ENCODE results near the gene RABEP1.

Gene RABEP1

GRCh38 chr17:5419959-5420653 lies 138.0 kb downstream of the RABEP1 start, which contains the start of gene RPAIN:
Gene RPAIN, plus strand, starts transcription at chr17:5420182. Its CDS starts 29 bp downstream, at chr17:5420211.
- Histone ChIP-seq H4K8ac (ENCODE audit: low read depth, low read length) (no peak within 1 kb of the TSS), H2BK15ac (ENCODE audit: low read length) (peak within 1 kb of the TSS; percentile 10), H2AFZ (ENCODE audit: low read length) (peak within 1 kb of the TSS; percentile 94), H3K27me3 (ENCODE audit: control insufficient read depth in 3 of 3, insufficient read depth in 3 of 3, low read depth in 1 of 3, low read length in 3 of 3) (no peaks in the 10 kb centered on the region), H3K14ac (ENCODE audit: low read length) (no peak within 1 kb of the TSS), H3K9me3 (replicated peaks in 1 of 2; ENCODE audit: control insufficient read depth in 2 of 2, insufficient read depth in 1 of 2, low read depth in 1 of 2, low read length in 2 of 2) (no peaks in the 10 kb centered on the region), H3K79me1 (ENCODE audit: low read depth, low read length) (peaks cover 6% of the 10 kb centered on the region), H3K4me2 (ENCODE audit: insufficient read depth, low read length, poor library complexity, severe bottlenecking) (peak within 1 kb of the TSS; percentile 83), H2BK12ac (ENCODE audit: low read length) (no peak within 1 kb of the TSS), H3K4me3 (ENCODE audit: low read length in 2 of 2) (peak within 1 kb of the TSS; percentile 79 to 93), H3K27ac (replicated peaks; ENCODE audit: low read length) (peak within 1 kb of the TSS; percentile 71), H3K4ac (ENCODE audit: low read length) (no peak within 1 kb of the TSS), H2BK5ac (ENCODE audit: low read length) (peak within 1 kb of the TSS; percentile 32), H3K36me3 (replicated peaks in 1 of 2; ENCODE audit: control insufficient read depth in 2 of 2, insufficient read depth in 2 of 2, low read length in 2 of 2) (peaks cover 25 to 65% of the 10 kb centered on the region in 2 donors), H2BK120ac (ENCODE audit: low read depth, low read length) (no peak within 1 kb of the TSS), H3K4me1 (ENCODE audit: control insufficient read depth in 2 of 2, insufficient read depth in 1 of 2, low read depth in 1 of 2, low read length in 2 of 2) (peaks cover 2 to 5% of the 10 kb centered on the region in 2 donors), H4K91ac (ENCODE audit: low read depth, low read length, poor library complexity) (no peak within 1 kb of the TSS), H3K9ac (ENCODE audit: low read depth, low read length, poor library complexity) (peak within 1 kb of the TSS; percentile 97), H3K23ac (ENCODE audit: low read depth, low read length, poor library complexity) (peak within 1 kb of the TSS; percentile 95), H3K18ac (ENCODE audit: low read length) (peak within 1 kb of the TSS; percentile 96), H2AK5ac (ENCODE audit: low read depth, low read length) (no peak within 1 kb of the TSS)
- no CpG with 5 or more reads among the region's 41 CpGs for WGBS, 2 donors (ENCODE audit: extremely low coverage in 2 of 2, insufficient read length in 2 of 2, insufficient replicate concordance in 1 of 2)
- DNase-seq (ENCODE audit: low spot score): no peak

GRCh38 chr17:5422505-5422904 lies 140.4 kb downstream of the RABEP1 start:
- DNase-seq (ENCODE audit: low spot score): no peak
- no peak overlapping the region for H3K23ac ChIP-seq (ENCODE audit: low read depth, low read length, poor library complexity)
- peaks cover 4% of the 10 kb centered on the region for H3K79me1 ChIP-seq (ENCODE audit: low read depth, low read length)
- H2AFZ ChIP-seq (ENCODE audit: low read length): no peak overlapping the region
- no peak overlapping the region for H2BK15ac ChIP-seq (ENCODE audit: low read length)
- H2BK12ac ChIP-seq (ENCODE audit: low read length): no peak overlapping the region
- no peaks in the 10 kb centered on the region for H3K9me3 ChIP-seq (replicated peaks in 1 of 2; ENCODE audit: control insufficient read depth in 2 of 2, insufficient read depth in 1 of 2, low read depth in 1 of 2, low read length in 2 of 2)
- H2AK5ac ChIP-seq (ENCODE audit: low read depth, low read length): no peak overlapping the region
- H2BK5ac ChIP-seq (ENCODE audit: low read length): no peak overlapping the region
- H3K36me3 ChIP-seq (replicated peaks in 1 of 2; ENCODE audit: control insufficient read depth in 2 of 2, insufficient read depth in 2 of 2, low read length in 2 of 2): peaks cover 30 to 64% of the 10 kb centered on the region in 2 donors
- H3K4ac ChIP-seq (ENCODE audit: low read length): no peak overlapping the region
- H3K4me2 ChIP-seq (ENCODE audit: insufficient read depth, low read length, poor library complexity, severe bottlenecking): no peak overlapping the region
- no peak overlapping the region for H3K14ac ChIP-seq (ENCODE audit: low read length)
- no peak overlapping the region for H4K8ac ChIP-seq (ENCODE audit: low read depth, low read length)
- peaks cover 2 to 5% of the 10 kb centered on the region in 2 donors for H3K4me1 ChIP-seq (ENCODE audit: control insufficient read depth in 2 of 2, insufficient read depth in 1 of 2, low read depth in 1 of 2, low read length in 2 of 2)
- no peak overlapping the region for H4K91ac ChIP-seq (ENCODE audit: low read depth, low read length, poor library complexity)
- no peaks in the 10 kb centered on the region for H3K27me3 ChIP-seq (ENCODE audit: control insufficient read depth in 3 of 3, insufficient read depth in 3 of 3, low read depth in 1 of 3, low read length in 3 of 3)
- H3K18ac ChIP-seq (ENCODE audit: low read length): no peak overlapping the region
- H2BK120ac ChIP-seq (ENCODE audit: low read depth, low read length): no peak overlapping the region
- H3K27ac ChIP-seq (replicated peaks; ENCODE audit: low read length): no peak overlapping the region
- no CpG with 5 or more reads among the region's 2 CpGs for WGBS, 2 donors (ENCODE audit: extremely low coverage in 2 of 2, insufficient read length in 2 of 2, insufficient replicate concordance in 1 of 2)
- no peak overlapping the region for H3K4me3 ChIP-seq (ENCODE audit: low read length in 2 of 2)
- H3K9ac ChIP-seq (ENCODE audit: low read depth, low read length, poor library complexity): no peak overlapping the region

GRCh38 chr17:5424909-5425308 lies 142.8 kb downstream of the RABEP1 start:
- no peak overlapping the region for H3K14ac ChIP-seq (ENCODE audit: low read length)
- peaks cover 2% of the 10 kb centered on the region for H3K79me1 ChIP-seq (ENCODE audit: low read depth, low read length)
- no peak overlapping the region for H2AK5ac ChIP-seq (ENCODE audit: low read depth, low read length)
- no peak for DNase-seq (ENCODE audit: low spot score)
- H3K4me2 ChIP-seq (ENCODE audit: insufficient read depth, low read length, poor library complexity, severe bottlenecking): no peak overlapping the region
- H2BK15ac ChIP-seq (ENCODE audit: low read length): no peak overlapping the region
- H2BK12ac ChIP-seq (ENCODE audit: low read length): no peak overlapping the region
- no peak overlapping the region for H2BK120ac ChIP-seq (ENCODE audit: low read depth, low read length)
- no peak overlapping the region for H2BK5ac ChIP-seq (ENCODE audit: low read length)
- no peak overlapping the region for H3K9ac ChIP-seq (ENCODE audit: low read depth, low read length, poor library complexity)
- peaks cover 2 to 5% of the 10 kb centered on the region in 2 donors for H3K4me1 ChIP-seq (ENCODE audit: control insufficient read depth in 2 of 2, insufficient read depth in 1 of 2, low read depth in 1 of 2, low read length in 2 of 2)
- H3K27me3 ChIP-seq (ENCODE audit: control insufficient read depth in 3 of 3, insufficient read depth in 3 of 3, low read depth in 1 of 3, low read length in 3 of 3): no peaks in the 10 kb centered on the region
- H4K91ac ChIP-seq (ENCODE audit: low read depth, low read length, poor library complexity): no peak overlapping the region
- no peaks in the 10 kb centered on the region for H3K9me3 ChIP-seq (replicated peaks in 1 of 2; ENCODE audit: control insufficient read depth in 2 of 2, insufficient read depth in 1 of 2, low read depth in 1 of 2, low read length in 2 of 2)
- H3K4me3 ChIP-seq (ENCODE audit: low read length in 2 of 2): no peak overlapping the region
- no peak overlapping the region for H2AFZ ChIP-seq (ENCODE audit: low read length)
- no peak overlapping the region for H3K27ac ChIP-seq (replicated peaks; ENCODE audit: low read length)
- no peak overlapping the region for H4K8ac ChIP-seq (ENCODE audit: low read depth, low read length)
- no peak overlapping the region for H3K23ac ChIP-seq (ENCODE audit: low read depth, low read length, poor library complexity)
- WGBS, 2 donors (ENCODE audit: extremely low coverage in 2 of 2, insufficient read length in 2 of 2, insufficient replicate concordance in 1 of 2): no CpG with 5 or more reads among the region's 1 CpG
- peaks cover 47 to 87% of the 10 kb centered on the region in 2 donors for H3K36me3 ChIP-seq (replicated peaks in 1 of 2; ENCODE audit: control insufficient read depth in 2 of 2, insufficient read depth in 2 of 2, low read length in 2 of 2)
- H3K4ac ChIP-seq (ENCODE audit: low read length): no peak overlapping the region
- no peak overlapping the region for H3K18ac ChIP-seq (ENCODE audit: low read length)

GRCh38 chr17:5425826-5426225 lies 143.7 kb downstream of the RABEP1 start:
- no peak overlapping the region for H3K4me2 ChIP-seq (ENCODE audit: insufficient read depth, low read length, poor library complexity, severe bottlenecking)
- H2BK15ac ChIP-seq (ENCODE audit: low read length): no peak overlapping the region
- DNase-seq (ENCODE audit: low spot score): no peak
- H4K8ac ChIP-seq (ENCODE audit: low read depth, low read length): no peak overlapping the region
- H3K4me1 ChIP-seq (ENCODE audit: control insufficient read depth in 2 of 2, insufficient read depth in 1 of 2, low read depth in 1 of 2, low read length in 2 of 2): peaks cover 2 to 5% of the 10 kb centered on the region in 2 donors
- H2AK5ac ChIP-seq (ENCODE audit: low read depth, low read length): no peak overlapping the region
- no peak overlapping the region for H3K23ac ChIP-seq (ENCODE audit: low read depth, low read length, poor library complexity)
- H3K27ac ChIP-seq (replicated peaks; ENCODE audit: low read length): no peak overlapping the region
- no peaks in the 10 kb centered on the region for H3K9me3 ChIP-seq (replicated peaks in 1 of 2; ENCODE audit: control insufficient read depth in 2 of 2, insufficient read depth in 1 of 2, low read depth in 1 of 2, low read length in 2 of 2)
- no peak overlapping the region for H3K4me3 ChIP-seq (ENCODE audit: low read length in 2 of 2)
- peaks cover 2% of the 10 kb centered on the region for H3K79me1 ChIP-seq (ENCODE audit: low read depth, low read length)
- H2AFZ ChIP-seq (ENCODE audit: low read length): no peak overlapping the region
- H4K91ac ChIP-seq (ENCODE audit: low read depth, low read length, poor library complexity): no peak overlapping the region
- no peaks in the 10 kb centered on the region for H3K27me3 ChIP-seq (ENCODE audit: control insufficient read depth in 3 of 3, insufficient read depth in 3 of 3, low read depth in 1 of 3, low read length in 3 of 3)
- no peak overlapping the region for H2BK120ac ChIP-seq (ENCODE audit: low read depth, low read length)
- no peak overlapping the region for H2BK5ac ChIP-seq (ENCODE audit: low read length)
- whole genome bisulfite sequencing, 2 donors (ENCODE audit: extremely low coverage in 2 of 2, insufficient read length in 2 of 2, insufficient replicate concordance in 1 of 2): no CpG with 5 or more reads among the region's 3 CpGs
- H2BK12ac ChIP-seq (ENCODE audit: low read length): no peak overlapping the region
- H3K36me3 ChIP-seq (replicated peaks in 1 of 2; ENCODE audit: control insufficient read depth in 2 of 2, insufficient read depth in 2 of 2, low read length in 2 of 2): peaks cover 52 to 96% of the 10 kb centered on the region in 2 donors
- H3K14ac ChIP-seq (ENCODE audit: low read length): no peak overlapping the region
- no peak overlapping the region for H3K4ac ChIP-seq (ENCODE audit: low read length)
- no peak overlapping the region for H3K9ac ChIP-seq (ENCODE audit: low read depth, low read length, poor library complexity)
- no peak overlapping the region for H3K18ac ChIP-seq (ENCODE audit: low read length)

Measured in neuronal stem cell (in vitro differentiated cells).